Right lobe of liver (tissue), 6 donors: ENCODE measurements around the gene GATA6. TPM values are rescaled to one million over a fixed set of nuclear protein-coding genes. Genes with fewer than 3 reads are reported as not detected.

ENCODE experiments used
- ATAC-seq, 4 donors: fragments of 200-7000 bp; cut with Tn5 transposase; one replicate each; pipeline ENCODE4 v1.9.1; 2020; ENCODE audit warnings: mild to moderate bottlenecking in 4 of 4, moderate library complexity in 4 of 4
- DNase-seq, 3 donors: peaks; one replicate each; pipeline ENCODE4 v3.0.0-alpha.2; 2020
- H3K27ac ChIP-seq, 3 donors: fragments of 200-600 bp; one replicate each; pipeline ENCODE4 v1.8.0; 2022
- H3K27me3 ChIP-seq, 2 donors: fragments of 200-600 bp; one replicate each; pipeline ENCODE4 v1.8.0; 2022
- H3K36me3 ChIP-seq, 4 donors: fragments of 200-600 bp; sonication (generic) in 1 of 4; one replicate each; pipeline versions ENCODE4 v1.5.1 to v1.8.0; 2017 to 2022; ENCODE audit warnings: control low read depth in 1 of 4
- H3K4me1 ChIP-seq, 4 donors: fragments of 200-600 bp; sonication (generic) in 1 of 4; one replicate each; pipeline versions ENCODE4 v1.5.1 to v1.8.0; 2017 to 2022; ENCODE audit warnings: control low read depth in 1 of 4
- H3K4me3 ChIP-seq, 3 donors: fragments of 200-600 bp; one replicate each; pipeline ENCODE4 v1.8.0; 2022
- H3K9me3 ChIP-seq, 4 donors: fragments of 200-600 bp; sonication (generic) in 1 of 4; one replicate each; pipeline versions ENCODE4 v1.5.1 to v1.8.0; 2017 to 2022; ENCODE audit warnings: control low read depth in 1 of 4
- POLR2A ChIP-seq: fragments of 450-650 bp; IDR thresholded peaks from one replicate; pipeline ENCODE4 v1.6.1; 2017; ENCODE audit warnings: antibody characterized with exemption, mild to moderate bottlenecking
- WGBS: methylation state at CpG from one replicate; pipeline ENCODE4 v1.1.6; 2018; ENCODE audit warnings: low coverage, low lambda C conversion rate; ENCODE audit not compliant: insufficient coverage; ENCODE audit errors: missing lambda C conversion rate; 5-methylcytosine and 5-hydroxymethylcytosine counted together
- intact Hi-C, 2 donors: fragments of 100-400 bp; cut with DNase I; formaldehyde crosslinking; loops; one replicate each; pipeline versions ENCODE4 v1.11.2 to v1.14.1; 2022
- total RNA-seq, 6 experiments: library from RNA; depleted of rRNA in 2 of 6; stranded (reverse); fragments of >200 nt in 2 of 6; fragmentation: NEBNext Ultra II Directional in 3 of 6; extraction: Animal tissue kit (Norgen Biotek cat#: 25700) in 3 of 6; gene quantifications; one replicate each; pipeline versions ENCODE4 v1.1.0 to v1.2.4, GENCODE V29; 2016 to 2023
- TF ChIP-seq, protein P1 (sequence below), 4 donors: fragments of 200-600 bp in 3 of 4; fragments of 450-650 bp in 1 of 4; IDR thresholded peaks; one replicate each; pipeline versions ENCODE4 v1.5.1 to v1.8.0; 2016 to 2022; ENCODE audit warnings: antibody characterized with exemption in 4 of 4, mild to moderate bottlenecking in 2 of 4
- donor health status: DM: no; HTN: yes; CAD: no.
- donor health status: DM: no; HTN: no; CAD: no.
- donor health status: DM: no; HTN: no; CAD: no.
- donor health status: DM: no; HTN: yes; CAD: no.
- donor health status: DM: no; HTN: yes; CAD: no.

GATA6 gene
- total RNA-seq, 6 experiments from 2014 or later: 8.0 to 14.0 (median 9.5) TPM

DNA sequence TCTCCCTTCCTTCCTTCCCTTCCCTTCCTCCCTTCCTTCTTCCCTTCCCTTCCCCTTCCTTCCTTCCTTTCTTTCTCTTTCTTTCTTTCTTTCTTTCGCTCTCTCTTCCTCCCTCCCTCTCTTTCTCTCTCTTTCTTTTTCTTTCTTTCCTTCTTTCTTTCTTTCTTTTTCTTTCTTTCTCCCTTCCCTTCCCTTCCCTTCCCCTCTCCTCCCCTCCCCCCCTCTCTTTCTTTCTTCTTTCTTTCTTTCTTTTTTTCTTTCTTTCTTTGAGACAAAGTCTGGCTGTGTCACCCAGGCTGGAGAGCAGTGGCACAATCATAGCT lies 34.8 kb downstream of the GATA6 start:
- H3K36me3 ChIP-seq: peaks cover 0 to 17% (median 5%) of the 10 kb centered on the region in 4 donors
- H3K4me1 ChIP-seq: no peaks in the 10 kb centered on the region
- ATAC-seq: no peak
- WGBS: 86% methylated on average over 1 of the region's 1 CpG
- DNase-seq: no peak
- no peak overlapping the region for H3K4me3 ChIP-seq
- H3K27ac ChIP-seq: no peak overlapping the region
- intact Hi-C loops: no loop called here
- no peaks in the 10 kb centered on the region for H3K27me3 ChIP-seq
- no peaks in the 10 kb centered on the region for H3K9me3 ChIP-seq
- no peak for TF ChIP-seq POLR2A
- TF ChIP-seq, protein P1, sequence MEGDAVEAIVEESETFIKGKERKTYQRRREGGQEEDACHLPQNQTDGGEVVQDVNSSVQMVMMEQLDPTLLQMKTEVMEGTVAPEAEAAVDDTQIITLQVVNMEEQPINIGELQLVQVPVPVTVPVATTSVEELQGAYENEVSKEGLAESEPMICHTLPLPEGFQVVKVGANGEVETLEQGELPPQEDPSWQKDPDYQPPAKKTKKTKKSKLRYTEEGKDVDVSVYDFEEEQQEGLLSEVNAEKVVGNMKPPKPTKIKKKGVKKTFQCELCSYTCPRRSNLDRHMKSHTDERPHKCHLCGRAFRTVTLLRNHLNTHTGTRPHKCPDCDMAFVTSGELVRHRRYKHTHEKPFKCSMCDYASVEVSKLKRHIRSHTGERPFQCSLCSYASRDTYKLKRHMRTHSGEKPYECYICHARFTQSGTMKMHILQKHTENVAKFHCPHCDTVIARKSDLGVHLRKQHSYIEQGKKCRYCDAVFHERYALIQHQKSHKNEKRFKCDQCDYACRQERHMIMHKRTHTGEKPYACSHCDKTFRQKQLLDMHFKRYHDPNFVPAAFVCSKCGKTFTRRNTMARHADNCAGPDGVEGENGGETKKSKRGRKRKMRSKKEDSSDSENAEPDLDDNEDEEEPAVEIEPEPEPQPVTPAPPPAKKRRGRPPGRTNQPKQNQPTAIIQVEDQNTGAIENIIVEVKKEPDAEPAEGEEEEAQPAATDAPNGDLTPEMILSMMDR (IDR thresholded peaks at IDR 0.05): no peak

DNA sequence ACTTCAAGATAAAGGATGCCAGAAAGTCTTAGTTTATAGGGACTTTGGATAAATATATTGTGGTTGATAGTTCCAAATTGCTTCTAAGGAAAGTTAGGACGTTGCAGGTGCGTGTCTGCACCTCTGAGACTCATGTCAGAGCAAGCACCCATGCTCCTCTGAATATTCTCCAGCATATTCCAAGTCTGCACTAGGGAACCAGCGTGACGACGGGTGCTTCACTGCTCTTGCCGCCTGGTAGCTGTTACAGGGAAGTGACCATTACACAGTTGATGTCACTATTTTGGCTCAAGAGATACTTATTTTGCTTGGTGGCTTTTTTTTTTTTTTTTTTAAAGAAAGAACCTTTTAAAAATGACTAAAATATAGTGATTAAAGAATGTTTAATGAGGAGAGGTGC lies 35.6 kb downstream of the GATA6 start:
- no peak for ATAC-seq
- intact Hi-C loops: no loop called here
- WGBS: 87% methylated on average over 6 of the region's 6 CpGs

DNA sequence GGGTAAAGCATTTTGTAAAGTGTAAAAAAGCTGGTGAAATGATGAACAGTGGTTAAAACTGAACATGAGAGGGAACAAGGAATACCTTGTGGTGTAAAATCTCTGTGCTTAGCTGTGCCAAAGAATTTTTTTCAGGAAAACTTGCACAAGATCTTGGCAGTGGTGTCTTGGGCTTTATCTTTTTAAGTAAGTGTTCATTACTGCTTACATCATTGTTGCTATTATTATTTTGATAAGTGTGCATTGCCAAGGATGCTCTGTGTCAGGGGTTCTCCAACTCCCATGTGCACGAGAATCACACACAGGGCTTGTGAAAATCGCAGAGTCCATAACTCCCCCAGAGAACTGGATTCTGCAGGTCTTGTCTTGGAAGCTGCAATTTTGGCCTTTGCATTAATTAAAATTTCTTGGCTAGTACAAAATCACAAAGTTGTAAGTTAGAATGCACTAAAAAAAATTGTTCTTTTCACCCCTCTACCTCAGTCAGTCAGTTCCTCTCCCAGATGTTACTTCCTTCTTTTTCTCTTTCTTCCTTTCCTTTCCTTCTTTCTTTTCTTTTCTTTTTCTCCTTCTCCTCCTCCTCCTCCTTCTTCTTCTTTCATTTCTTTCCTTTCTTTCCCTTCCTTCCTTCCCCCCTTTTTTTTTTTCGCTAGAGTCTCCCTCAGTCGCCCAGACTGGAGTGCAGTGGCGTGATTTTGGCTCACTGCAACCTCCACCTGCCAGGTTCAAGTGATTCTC lies 37.8 kb downstream of the GATA6 start:
- H3K4me1 ChIP-seq: peaks cover 0 to 16% (median 0%) of the 10 kb centered on the region in 4 donors
- DNase-seq: no peak
- intact Hi-C loops: loop anchor here in 1 of 2 donors (2.0 kb wide), 1 partner anchor 22 kb away; no protein-coding TSS in a partner anchor
- no peaks in the 10 kb centered on the region for H3K9me3 ChIP-seq
- 78% methylated on average over 5 of the region's 5 CpGs for WGBS
- TF ChIP-seq POLR2A: no peak
- TF ChIP-seq, protein P1 (IDR thresholded peaks at IDR 0.05): no peak
- peak in 2 of 4 donors; percentile 22 to 33 for ATAC-seq
- no peaks in the 10 kb centered on the region for H3K27me3 ChIP-seq
- no peak overlapping the region for H3K27ac ChIP-seq
- no peak overlapping the region for H3K4me3 ChIP-seq
- peaks cover 0 to 3% (median 1%) of the 10 kb centered on the region in 4 donors for H3K36me3 ChIP-seq

More for the DNA sequence above, 35.6 kb downstream of the GATA6 start:
- Histone ChIP-seq H3K9me3 (no peaks in the 10 kb centered on the region), H3K27ac (no peak overlapping the region), H3K4me3 (no peak overlapping the region), H3K36me3 (peaks cover 0 to 17% (median 5%) of the 10 kb centered on the region in 4 donors), H3K27me3 (no peaks in the 10 kb centered on the region), H3K4me1 (peaks cover 0 to 6% (median 0%) of the 10 kb centered on the region in 4 donors)
- TF ChIP-seq, protein P1 (IDR thresholded peaks at IDR 0.05): no peak
- TF ChIP-seq POLR2A: no peak
- DNase-seq: no peak

DNA sequence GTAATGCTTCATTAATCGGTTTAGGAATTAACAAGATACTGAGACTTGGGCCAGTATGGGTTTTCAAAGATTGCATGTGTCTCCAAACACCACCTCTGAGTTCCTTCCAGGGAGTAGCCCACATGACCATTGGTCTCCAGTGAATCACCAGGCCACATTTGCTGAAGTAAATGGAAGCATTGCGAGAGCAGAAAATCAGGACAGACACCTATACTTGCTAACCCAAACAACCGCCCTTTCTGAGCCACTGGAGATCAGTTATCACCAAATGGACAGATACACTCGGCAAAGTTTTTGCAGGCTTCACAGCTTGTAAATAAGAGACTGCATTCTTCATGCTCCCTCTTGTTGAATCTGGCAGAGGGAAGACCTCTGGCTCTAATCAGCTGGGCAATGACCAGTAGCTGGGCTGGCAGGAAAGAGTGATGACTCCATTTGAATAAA lies 40.9 kb downstream of the GATA6 start:
- no peak for TF ChIP-seq POLR2A
- TF ChIP-seq, protein P1 (IDR thresholded peaks at IDR 0.05): no peak
- 47% methylated on average over 4 of the region's 4 CpGs for WGBS
- no peaks in the 10 kb centered on the region for H3K27me3 ChIP-seq
- H3K36me3 ChIP-seq: no peaks in the 10 kb centered on the region
- intact Hi-C loops: no loop called here
- H3K9me3 ChIP-seq: no peaks in the 10 kb centered on the region
- peaks cover 0 to 16% (median 0%) of the 10 kb centered on the region in 4 donors for H3K4me1 ChIP-seq
- peak overlapping the region in 1 of 3 donors; percentile 57 for H3K27ac ChIP-seq
- DNase-seq (peak in 1 of 3 donors; percentile 51), ATAC-seq (peak; percentile 63 to 97 (median 84))
- H3K4me3 ChIP-seq: no peak overlapping the region
